Retinal pigment epithelial cell (primary cell): ENCODE data around the gene SEC23IP.
"Not testable (repeated sequence)": the region's sequence is repeated elsewhere in the genome, so short reads cannot be mapped to it uniquely, and the experiment has no call there.

Source experiments
- DNase-seq: peaks from one replicate; pipeline ENCODE4 v3.0.0-alpha.2; 2010; ENCODE audit warnings: low read depth
- H3K4me3 ChIP-seq: 2 replicates; pipeline ENCODE4 v1.5.1; 2011; ENCODE audit warnings: mild to moderate bottlenecking, low read length, control low read depth, moderate library complexity
- TF ChIP-seq, protein P1 (sequence below): conservative IDR thresholded peaks from 2 replicates; pipeline ENCODE4 v1.5.1; 2011; ENCODE audit warnings: low read depth, low read length, control low read depth, inconsistent platforms

SEC23IP gene

DNA sequence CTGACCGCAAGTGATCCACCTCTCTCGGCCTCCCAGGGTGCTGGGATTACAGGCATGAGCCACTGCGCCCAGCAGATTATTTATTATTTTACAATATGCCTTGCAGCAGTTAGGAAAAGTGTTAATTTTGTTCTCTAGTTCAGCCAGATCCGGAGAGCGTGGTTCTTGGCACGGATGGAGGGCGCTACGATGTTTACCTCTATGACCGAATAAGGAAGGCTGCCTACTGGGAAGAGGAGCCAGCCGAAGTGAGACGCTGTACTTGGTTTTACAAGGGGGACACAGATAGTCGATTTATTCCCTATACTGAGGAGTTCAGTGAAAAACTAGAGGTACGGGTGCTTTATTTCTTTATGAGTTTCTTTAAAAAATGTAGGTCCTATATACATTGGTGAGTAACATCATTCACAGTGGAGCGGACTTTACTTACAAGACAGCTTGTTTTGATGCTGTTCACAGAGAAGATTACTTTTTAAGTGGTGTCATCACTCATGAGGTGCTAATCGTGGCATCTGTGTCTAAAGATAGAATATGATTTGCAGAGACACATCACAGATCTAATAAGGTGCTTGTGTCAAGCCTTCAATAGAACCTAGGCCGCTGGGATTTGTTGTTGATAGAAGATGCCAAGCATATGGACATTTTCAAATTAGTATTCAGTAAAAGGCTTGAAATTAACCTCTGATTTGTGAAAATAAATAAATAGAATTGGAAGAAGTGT is 11.6 kb downstream of the SEC23IP start:
- no peak for DNase-seq
- H3K4me3 ChIP-seq: no peak overlapping the region
- TF ChIP-seq, protein P1, sequence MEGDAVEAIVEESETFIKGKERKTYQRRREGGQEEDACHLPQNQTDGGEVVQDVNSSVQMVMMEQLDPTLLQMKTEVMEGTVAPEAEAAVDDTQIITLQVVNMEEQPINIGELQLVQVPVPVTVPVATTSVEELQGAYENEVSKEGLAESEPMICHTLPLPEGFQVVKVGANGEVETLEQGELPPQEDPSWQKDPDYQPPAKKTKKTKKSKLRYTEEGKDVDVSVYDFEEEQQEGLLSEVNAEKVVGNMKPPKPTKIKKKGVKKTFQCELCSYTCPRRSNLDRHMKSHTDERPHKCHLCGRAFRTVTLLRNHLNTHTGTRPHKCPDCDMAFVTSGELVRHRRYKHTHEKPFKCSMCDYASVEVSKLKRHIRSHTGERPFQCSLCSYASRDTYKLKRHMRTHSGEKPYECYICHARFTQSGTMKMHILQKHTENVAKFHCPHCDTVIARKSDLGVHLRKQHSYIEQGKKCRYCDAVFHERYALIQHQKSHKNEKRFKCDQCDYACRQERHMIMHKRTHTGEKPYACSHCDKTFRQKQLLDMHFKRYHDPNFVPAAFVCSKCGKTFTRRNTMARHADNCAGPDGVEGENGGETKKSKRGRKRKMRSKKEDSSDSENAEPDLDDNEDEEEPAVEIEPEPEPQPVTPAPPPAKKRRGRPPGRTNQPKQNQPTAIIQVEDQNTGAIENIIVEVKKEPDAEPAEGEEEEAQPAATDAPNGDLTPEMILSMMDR: no peak

DNA sequence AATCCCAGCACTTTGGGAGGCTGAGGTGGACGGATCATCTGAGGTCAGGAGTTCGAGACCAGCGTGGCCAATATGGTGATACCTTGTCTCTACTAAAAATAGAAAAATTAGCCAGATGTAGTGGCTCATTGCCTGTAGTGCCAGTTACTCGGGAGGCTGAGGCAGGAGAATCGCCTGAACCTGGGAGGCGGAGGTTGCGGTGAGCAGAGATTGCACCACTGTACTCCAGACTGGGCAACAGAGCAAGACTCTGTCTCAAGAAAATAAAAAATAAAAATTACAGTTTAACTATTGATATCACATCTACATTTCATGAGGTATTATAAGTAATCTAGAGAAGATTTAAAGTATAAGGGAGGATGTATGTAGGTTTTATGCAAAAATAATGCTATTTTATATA is 15.2 kb downstream of the SEC23IP start:
- not testable (repeated sequence) for DNase-seq, H3K4me3 ChIP-seq

DNA sequence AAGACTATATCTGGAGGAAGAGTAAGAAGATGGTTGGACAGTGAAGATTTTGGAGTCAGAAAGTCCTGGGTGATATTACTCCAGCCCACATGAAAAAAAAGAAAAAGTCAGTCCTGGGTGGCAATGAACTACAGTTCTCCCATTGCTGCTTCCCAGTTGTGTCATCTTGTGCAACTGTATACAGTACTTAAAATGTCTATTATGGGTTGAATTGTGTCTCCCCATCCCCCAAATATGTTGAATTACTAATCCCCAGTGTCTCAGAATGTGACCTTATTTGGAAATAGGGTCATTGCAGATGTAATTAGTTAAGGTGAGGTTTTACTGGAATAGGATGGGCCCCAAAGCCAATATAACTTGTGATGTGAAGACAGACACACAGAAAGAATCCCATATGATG is 15.6 kb downstream of the SEC23IP start:
- no peak for DNase-seq
- H3K4me3 ChIP-seq: no peak overlapping the region
- TF ChIP-seq, protein P1: no peak

DNA sequence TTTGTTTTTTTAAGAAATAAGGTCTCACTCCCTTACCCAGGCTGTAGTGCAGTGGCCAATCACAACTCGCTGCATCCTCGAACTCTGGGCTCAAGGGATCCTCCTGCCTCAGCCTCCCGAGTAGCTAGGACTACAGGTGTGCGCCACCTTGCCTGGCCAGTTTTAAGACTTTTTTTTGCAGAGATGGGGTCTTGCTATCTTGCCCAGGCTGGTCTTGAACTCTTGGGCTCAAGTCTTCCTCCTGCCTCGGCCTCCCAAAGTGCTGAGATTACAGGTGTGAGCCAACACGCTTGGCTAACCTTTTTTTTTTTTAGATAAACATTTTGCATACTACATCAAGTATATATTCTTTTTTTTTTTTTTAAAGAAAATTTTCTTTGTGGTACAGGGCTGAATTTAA is 18.2 kb downstream of the SEC23IP start:
- TF ChIP-seq, protein P1: no peak
- no peak overlapping the region for H3K4me3 ChIP-seq
- DNase-seq: no peak

DNA sequence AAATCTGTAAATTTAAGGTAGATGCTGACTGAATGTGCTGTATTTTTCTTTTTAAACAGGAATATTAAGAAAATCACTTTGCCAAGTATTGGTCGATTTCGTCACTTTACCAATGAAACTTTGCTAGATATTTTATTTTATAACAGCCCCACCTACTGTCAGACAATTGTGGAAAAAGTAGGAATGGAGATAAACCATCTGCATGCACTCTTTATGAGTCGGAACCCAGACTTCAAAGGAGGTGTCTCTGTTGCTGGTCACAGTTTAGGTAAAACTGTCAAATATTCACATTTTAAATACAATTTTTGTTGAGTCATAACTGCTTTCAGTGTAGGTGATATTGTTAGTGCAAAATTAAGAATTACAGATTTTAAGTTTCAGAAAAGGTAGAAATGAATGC is 25.2 kb downstream of the SEC23IP start:
- no peak for DNase-seq

DNA sequence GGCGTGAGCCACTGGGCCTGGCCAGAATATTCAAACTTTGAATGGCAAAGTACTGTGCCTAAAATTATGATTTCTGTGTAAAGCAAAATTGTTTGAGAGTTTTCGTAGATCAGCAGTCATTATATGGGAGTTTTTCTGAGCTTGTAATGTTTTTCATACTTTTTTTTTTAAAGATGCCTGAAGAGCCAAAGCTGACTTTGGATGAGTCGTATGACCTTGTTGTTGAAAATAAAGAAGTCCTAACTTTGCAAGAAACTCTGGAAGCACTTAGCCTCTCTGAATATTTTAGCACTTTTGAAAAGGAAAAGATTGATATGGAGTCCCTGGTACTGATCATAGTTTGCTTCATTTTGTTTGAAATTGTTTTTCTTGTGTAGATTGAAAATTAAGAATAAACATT is 26.7 kb downstream of the SEC23IP start:
- H3K4me3 ChIP-seq: no peak overlapping the region
- no peak for DNase-seq
- TF ChIP-seq, protein P1: no peak

More for the DNA sequence above, 25.2 kb downstream of the SEC23IP start:
- H3K4me3 ChIP-seq: no peak overlapping the region
- TF ChIP-seq, protein P1: no peak

DNA sequence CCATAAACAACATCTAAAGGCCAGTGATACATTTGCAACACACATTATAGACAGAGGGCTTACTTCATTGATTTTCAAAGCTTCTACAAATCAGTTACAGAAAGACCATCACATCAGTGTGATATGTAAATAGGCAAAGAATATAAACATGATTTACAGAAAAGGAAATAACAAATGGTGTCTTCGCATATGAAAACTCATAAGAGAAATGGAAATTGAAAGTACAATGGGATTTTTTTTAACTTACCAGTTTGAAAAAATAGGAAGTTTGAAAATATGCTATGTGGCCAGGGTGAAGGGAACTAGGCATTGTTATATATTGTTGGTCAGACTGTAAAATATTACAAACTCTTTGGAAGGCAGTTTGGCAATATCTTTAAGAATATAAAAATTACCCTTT is 27.3 kb downstream of the SEC23IP start:
- DNase-seq: no peak
- H3K4me3 ChIP-seq: no peak overlapping the region
- TF ChIP-seq, protein P1: no peak
